Thyroid gland (tissue), 4 donors: Measurements from ENCODE around the gene TTLL10.

Experiments
- POLR2A ChIP-seq, 2 donors: fragments of 450-650 bp; IDR thresholded peaks; one replicate each; pipeline ENCODE4 v1.6.1; 2017; ENCODE audit warnings: antibody characterized with exemption in 2 of 2, mild to moderate bottlenecking in 2 of 2, moderate library complexity in 1 of 2
- TF ChIP-seq, protein P1 (sequence below), 6 experiments: fragments of 200-600 bp in 3 of 6; fragments of 450-650 bp in 3 of 6; sonication (generic) in 3 of 6; IDR thresholded peaks; one replicate each; pipeline ENCODE4 v1.5.1; 2016 to 2019; ENCODE audit warnings: antibody characterized with exemption in 6 of 6, mild to moderate bottlenecking in 2 of 6, inconsistent platforms in 1 of 6, moderate library complexity in 1 of 6

DNA sequence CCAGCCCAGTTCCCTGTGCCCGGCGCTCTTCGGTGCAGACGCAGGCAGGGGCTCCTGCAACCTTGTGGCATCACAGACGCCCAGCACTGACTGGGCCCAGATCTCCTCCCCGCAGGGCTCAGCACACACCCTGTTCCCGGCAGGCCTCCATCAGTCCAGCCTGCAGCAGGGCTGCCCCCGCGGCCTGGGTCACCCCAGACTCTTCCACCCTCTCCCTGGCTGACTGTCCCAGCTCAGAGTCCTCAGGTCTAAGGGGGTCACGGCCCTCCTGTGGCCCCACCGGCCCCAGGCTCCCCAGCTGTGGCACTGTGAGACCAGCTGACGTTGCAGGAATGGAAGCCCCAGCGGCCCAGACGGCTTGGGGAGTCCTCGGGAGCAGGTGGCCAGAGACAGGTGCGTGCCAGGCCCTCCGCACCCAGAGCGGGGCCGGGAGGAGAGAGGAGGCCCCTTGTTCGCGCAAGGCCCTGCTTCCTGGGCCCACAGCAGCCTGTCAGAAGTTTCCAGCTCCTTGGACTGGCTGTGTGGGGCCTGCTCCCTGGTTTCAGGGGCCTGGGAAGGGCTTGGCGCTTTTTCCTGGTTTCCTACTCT is 62.6 kb downstream of the TTLL10 start:
- TF ChIP-seq, protein P1, sequence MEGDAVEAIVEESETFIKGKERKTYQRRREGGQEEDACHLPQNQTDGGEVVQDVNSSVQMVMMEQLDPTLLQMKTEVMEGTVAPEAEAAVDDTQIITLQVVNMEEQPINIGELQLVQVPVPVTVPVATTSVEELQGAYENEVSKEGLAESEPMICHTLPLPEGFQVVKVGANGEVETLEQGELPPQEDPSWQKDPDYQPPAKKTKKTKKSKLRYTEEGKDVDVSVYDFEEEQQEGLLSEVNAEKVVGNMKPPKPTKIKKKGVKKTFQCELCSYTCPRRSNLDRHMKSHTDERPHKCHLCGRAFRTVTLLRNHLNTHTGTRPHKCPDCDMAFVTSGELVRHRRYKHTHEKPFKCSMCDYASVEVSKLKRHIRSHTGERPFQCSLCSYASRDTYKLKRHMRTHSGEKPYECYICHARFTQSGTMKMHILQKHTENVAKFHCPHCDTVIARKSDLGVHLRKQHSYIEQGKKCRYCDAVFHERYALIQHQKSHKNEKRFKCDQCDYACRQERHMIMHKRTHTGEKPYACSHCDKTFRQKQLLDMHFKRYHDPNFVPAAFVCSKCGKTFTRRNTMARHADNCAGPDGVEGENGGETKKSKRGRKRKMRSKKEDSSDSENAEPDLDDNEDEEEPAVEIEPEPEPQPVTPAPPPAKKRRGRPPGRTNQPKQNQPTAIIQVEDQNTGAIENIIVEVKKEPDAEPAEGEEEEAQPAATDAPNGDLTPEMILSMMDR (IDR thresholded peaks at IDR 0.05), result no peak
- no peak for TF ChIP-seq POLR2A (IDR thresholded peaks at IDR 0.05)
